ENCODE measurements around the gene PTPN18.

- TF ChIP-seq CTCF (IDR thresholded peaks at IDR 0.05; ENCODE audit: insufficient read depth, low read length) (no peak), GABPA (IDR thresholded peaks at IDR 0.05; ENCODE audit: low read depth) (no peak), POLR2AphosphoS5 (IDR thresholded peaks at IDR 0.05; ENCODE audit: low read depth) (no peak), SPI1 (IDR thresholded peaks at IDR 0.05; ENCODE audit: borderline replicate concordance, low read depth) (no peak)
- TF ChIP-seq, protein P1, sequence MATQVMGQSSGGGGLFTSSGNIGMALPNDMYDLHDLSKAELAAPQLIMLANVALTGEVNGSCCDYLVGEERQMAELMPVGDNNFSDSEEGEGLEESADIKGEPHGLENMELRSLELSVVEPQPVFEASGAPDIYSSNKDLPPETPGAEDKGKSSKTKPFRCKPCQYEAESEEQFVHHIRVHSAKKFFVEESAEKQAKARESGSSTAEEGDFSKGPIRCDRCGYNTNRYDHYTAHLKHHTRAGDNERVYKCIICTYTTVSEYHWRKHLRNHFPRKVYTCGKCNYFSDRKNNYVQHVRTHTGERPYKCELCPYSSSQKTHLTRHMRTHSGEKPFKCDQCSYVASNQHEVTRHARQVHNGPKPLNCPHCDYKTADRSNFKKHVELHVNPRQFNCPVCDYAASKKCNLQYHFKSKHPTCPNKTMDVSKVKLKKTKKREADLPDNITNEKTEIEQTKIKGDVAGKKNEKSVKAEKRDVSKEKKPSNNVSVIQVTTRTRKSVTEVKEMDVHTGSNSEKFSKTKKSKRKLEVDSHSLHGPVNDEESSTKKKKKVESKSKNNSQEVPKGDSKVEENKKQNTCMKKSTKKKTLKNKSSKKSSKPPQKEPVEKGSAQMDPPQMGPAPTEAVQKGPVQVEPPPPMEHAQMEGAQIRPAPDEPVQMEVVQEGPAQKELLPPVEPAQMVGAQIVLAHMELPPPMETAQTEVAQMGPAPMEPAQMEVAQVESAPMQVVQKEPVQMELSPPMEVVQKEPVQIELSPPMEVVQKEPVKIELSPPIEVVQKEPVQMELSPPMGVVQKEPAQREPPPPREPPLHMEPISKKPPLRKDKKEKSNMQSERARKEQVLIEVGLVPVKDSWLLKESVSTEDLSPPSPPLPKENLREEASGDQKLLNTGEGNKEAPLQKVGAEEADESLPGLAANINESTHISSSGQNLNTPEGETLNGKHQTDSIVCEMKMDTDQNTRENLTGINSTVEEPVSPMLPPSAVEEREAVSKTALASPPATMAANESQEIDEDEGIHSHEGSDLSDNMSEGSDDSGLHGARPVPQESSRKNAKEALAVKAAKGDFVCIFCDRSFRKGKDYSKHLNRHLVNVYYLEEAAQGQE (IDR thresholded peaks at IDR 0.05; ENCODE audit: insufficient replicate concordance, low read depth), result no peak
Observed at GRCh38 chr2:130336877-130337734, 18.8 kb upstream of the PTPN18 start.
